Activated CD8-positive, alpha-beta T cell treated with anti-CD3 and anti-CD28 coated beads, Interleukin-2, amount 10 ng/mL, durations not matched to agents 7 days and 5 days (primary cell): ENCODE measurements around the gene MAB21L4. TPM values are rescaled to one million over a fixed set of nuclear protein-coding genes. Genes with fewer than 3 reads are reported as not detected.

Source experiments
- ATAC-seq: fragments of 150-1000 bp; cut with Tn5 transposase; one replicate; pipeline ENCODE4 v1.10.0; 2021; ENCODE audit warnings: moderate library complexity
- CTCF ChIA-PET: fragments of 350-600 bp; sonication (Branson Sonifier 250); formaldehyde crosslinking; loops from one replicate; lab custom pipeline; 2021; ENCODE audit warnings: antibody characterized with exemption; lab: Charles Lee
- POLR2A ChIA-PET: fragments of 350-600 bp; sonication (Branson Sonifier 250); formaldehyde crosslinking; loops from one replicate; lab custom pipeline; 2021; ENCODE audit warnings: antibody characterized with exemption; lab: Charles Lee
- DNase-seq: peaks from one replicate; pipeline ENCODE4 v3.0.0-alpha.2; 2020
- H3K27ac Mint-ChIP-seq: one replicate; pipeline ENCODE4 v1.8.0; 2021; ENCODE audit warnings: mild to moderate bottlenecking, mixed read lengths
- H3K27me3 Mint-ChIP-seq: one replicate; pipeline ENCODE4 v1.8.0; 2021; ENCODE audit warnings: low read depth, mixed read lengths
- H3K36me3 Mint-ChIP-seq: one replicate; pipeline ENCODE4 v1.8.0; 2021; ENCODE audit warnings: low read depth, mixed read lengths
- H3K4me1 Mint-ChIP-seq: one replicate; pipeline ENCODE4 v1.8.0; 2021; ENCODE audit warnings: low read depth, mixed read lengths
- H3K4me3 Mint-ChIP-seq: one replicate; pipeline ENCODE4 v1.8.0; 2021; ENCODE audit warnings: mild to moderate bottlenecking, mixed read lengths
- H3K9me3 Mint-ChIP-seq: one replicate; pipeline ENCODE4 v1.8.0; 2022; ENCODE audit warnings: mixed read lengths; ENCODE audit not compliant: insufficient read depth
- total RNA-seq, 2 experiments: library from RNA; stranded (reverse); gene quantifications; one replicate each; pipeline ENCODE4 v1.2.3, GENCODE V29; 2021

Gene MAB21L4
- total RNA-seq, 2 experiments from 2014 or later = not detected

- Mint-ChIP-seq H3K4me3 (no peak overlapping the region), H3K36me3 (no peaks in the 10 kb centered on the region), H3K9me3 (no peaks in the 10 kb centered on the region), H3K27me3 (peaks cover 5% of the 10 kb centered on the region), H3K27ac (no peak overlapping the region), H3K4me1 (no peaks in the 10 kb centered on the region)
- ChIA-PET POLR2A (no interaction called here), CTCF (interaction anchor here (0.7 to 1.3 kb wide), 7 partner anchors 9 to 388 kb away, joined by 3 to 4 read pairs (median 3); partner anchors contain the start of gene CROCC2)
- DNase-seq (no peak), ATAC-seq (no peak)
These were observed 18.9 kb upstream of the MAB21L4 start for GRCh38 chr2:240914645-240915525.

DNA sequence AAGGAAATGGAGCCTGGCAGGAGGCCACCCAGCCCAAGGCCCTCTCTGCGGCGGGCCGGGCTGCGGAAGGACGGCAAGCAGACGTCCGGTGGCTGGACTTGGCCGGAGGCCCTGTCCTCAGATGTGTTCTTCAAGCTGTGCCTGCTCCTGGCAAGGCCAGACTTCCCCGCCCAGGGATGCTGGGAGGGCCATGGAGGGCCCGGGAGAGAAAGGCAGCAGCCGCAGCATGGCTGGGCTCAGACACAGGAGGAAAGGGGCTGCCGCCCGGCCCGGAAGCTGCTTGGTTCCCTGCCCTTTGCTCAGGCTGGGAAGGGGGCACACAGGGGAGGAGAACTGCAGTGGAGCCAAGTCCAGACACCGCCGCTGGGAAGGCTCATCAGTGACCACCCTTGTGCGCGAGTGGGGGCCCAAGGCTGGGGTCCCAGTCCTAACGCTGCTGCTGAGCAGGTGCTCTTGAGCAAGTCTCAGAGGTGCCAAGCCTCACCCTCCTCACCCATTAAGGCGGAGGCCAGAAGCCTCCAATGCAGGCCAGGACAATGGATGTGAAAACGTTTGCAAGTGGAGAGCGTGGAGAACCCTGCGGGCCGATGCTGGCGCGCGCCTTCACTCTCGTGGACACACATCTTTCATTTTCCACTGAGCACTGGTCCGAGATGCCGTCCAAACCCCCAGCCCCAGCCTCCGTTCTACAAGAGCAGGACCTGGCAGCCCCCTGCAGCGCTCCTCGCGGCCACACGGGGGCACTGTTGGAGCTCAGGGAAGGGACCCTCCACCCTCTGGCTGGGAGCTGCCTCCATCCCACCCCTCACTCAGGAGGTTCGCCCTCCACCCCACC lies 18.1 kb upstream of the MAB21L4 start:
- H3K36me3 Mint-ChIP-seq = no peaks in the 10 kb centered on the region
- ChIA-PET CTCF (interaction anchor here (0.7 to 1.3 kb wide), 7 partner anchors 8 to 389 kb away, joined by 3 to 4 read pairs (median 3); partner anchors contain the start of gene CROCC2), POLR2A (no interaction called here)
- no peak overlapping the region for H3K4me3 Mint-ChIP-seq
- H3K27ac Mint-ChIP-seq = no peak overlapping the region
- H3K27me3 Mint-ChIP-seq = peaks cover 5% of the 10 kb centered on the region
- H3K4me1 Mint-ChIP-seq = no peaks in the 10 kb centered on the region
- peak; percentile 63 for DNase-seq
- no peaks in the 10 kb centered on the region for H3K9me3 Mint-ChIP-seq
- no peak for ATAC-seq

DNA sequence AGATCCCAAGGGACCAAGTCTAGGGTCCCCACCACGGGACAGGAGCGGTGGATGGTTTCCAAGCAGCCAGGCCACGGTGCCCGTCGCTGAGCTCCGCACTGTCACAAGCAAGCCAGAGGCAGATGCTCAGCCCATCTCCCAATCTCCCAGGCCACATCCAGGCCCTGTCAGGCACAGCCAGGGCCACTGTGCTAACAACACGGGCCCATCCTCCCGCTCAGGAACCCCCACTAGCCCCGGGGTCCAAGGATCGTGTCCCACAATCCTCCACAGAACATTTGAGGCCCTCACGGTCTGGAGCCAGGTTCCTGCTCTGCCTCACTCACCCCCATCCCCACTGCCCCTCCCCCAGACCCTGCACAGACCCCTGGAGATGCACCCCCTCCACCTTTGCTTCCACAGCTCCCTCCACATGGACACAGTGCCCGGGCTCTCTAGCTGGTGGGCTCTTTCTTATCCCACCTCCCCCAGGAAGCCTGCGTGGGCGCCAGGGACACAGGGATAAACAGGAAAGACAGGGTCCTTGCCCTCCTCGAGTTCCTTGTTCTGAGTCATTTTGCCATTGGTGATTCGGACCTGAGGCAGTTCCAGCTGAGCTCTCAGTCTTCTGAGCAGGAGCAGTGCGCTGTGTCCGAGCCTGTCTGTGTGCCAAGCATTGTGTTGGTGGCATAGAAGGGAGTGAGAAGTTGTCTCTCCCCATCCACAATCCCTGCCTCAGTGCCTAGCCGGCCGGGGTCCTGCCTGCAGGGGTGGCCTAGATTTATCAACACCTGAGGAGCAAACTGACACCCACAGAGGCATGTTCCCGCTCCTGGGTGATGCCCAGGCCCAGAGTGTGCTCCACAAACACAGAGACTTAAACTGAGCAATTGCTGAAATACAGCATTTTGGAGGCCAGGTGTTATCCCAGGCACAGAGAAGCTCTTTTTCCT lies 17.2 kb upstream of the MAB21L4 start:
- no peak for ATAC-seq
- ChIA-PET POLR2A (no interaction called here), CTCF (no interaction called here)
- H3K36me3 Mint-ChIP-seq = no peaks in the 10 kb centered on the region
- no peak for DNase-seq
- H3K27me3 Mint-ChIP-seq = peaks cover 5% of the 10 kb centered on the region
- H3K4me3 Mint-ChIP-seq = no peak overlapping the region
- H3K27ac Mint-ChIP-seq = no peak overlapping the region
- no peaks in the 10 kb centered on the region for H3K9me3 Mint-ChIP-seq
- no peaks in the 10 kb centered on the region for H3K4me1 Mint-ChIP-seq

- H3K27me3 Mint-ChIP-seq = peaks cover 5% of the 10 kb centered on the region
- ChIA-PET POLR2A (no interaction called here), CTCF (no interaction called here)
- H3K4me3 Mint-ChIP-seq = no peak overlapping the region
- no peak for DNase-seq
- no peak overlapping the region for H3K27ac Mint-ChIP-seq
- no peaks in the 10 kb centered on the region for H3K4me1 Mint-ChIP-seq
- H3K36me3 Mint-ChIP-seq = no peaks in the 10 kb centered on the region
- no peaks in the 10 kb centered on the region for H3K9me3 Mint-ChIP-seq
- no peak for ATAC-seq
These were observed 15.8 kb upstream of the MAB21L4 start for GRCh38 chr2:240911641-240912265.

DNA sequence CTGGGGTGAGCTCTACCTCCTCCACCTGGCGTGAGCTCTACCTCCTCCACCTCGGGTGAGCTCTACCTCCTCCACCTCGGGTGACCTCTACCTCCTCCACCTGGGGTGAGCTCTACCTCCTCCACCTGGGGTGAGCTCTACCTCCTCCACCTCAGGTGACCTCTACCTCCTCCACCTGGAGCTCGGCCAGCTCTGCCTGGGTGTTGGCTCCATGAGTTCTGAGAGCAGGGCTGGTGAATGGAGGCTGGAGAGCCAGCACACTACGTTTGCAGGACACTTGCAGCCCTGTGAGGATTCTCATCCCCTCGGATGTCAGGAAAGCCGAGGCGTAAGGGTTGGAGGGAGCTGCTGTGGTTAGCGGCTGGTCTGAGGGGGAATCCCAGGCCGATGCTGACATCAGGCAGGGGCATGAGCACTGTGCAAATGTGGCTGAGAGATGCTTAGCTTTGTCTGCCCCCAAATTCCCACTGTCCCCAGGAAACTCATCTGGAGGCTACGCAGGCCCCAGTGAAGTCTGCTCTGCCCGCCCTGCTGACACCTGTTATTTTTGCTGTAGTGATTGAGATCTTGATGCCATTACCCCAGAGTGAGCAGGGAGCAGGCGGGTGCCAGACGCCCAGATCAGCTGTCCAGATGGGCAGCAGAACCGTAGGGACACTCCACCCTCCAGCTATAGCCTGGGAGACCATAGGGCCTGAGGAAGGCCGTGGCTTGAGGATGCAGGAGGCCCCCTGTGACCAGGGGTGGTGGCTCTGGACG lies 13.4 kb upstream of the MAB21L4 start:
- H3K4me1 Mint-ChIP-seq = no peaks in the 10 kb centered on the region
- H3K9me3 Mint-ChIP-seq = no peaks in the 10 kb centered on the region
- H3K4me3 Mint-ChIP-seq = no peak overlapping the region
- POLR2A ChIA-PET = no interaction called here
- H3K27me3 Mint-ChIP-seq = peaks cover 2% of the 10 kb centered on the region
- DNase-seq = no peak
- ATAC-seq = no peak
- CTCF ChIA-PET = no interaction called here
- H3K27ac Mint-ChIP-seq = no peak overlapping the region
- no peaks in the 10 kb centered on the region for H3K36me3 Mint-ChIP-seq

GRCh38 chr2:240906911-240907590 lies 11.1 kb upstream of the MAB21L4 start:
- Mint-ChIP-seq H3K9me3 (no peaks in the 10 kb centered on the region), H3K36me3 (no peaks in the 10 kb centered on the region), H3K4me3 (no peak overlapping the region), H3K4me1 (no peaks in the 10 kb centered on the region), H3K27ac (no peak overlapping the region), H3K27me3 (peaks cover 2% of the 10 kb centered on the region)
- no peak for DNase-seq
- ATAC-seq = no peak
- ChIA-PET POLR2A (no interaction called here), CTCF (no interaction called here)

DNA sequence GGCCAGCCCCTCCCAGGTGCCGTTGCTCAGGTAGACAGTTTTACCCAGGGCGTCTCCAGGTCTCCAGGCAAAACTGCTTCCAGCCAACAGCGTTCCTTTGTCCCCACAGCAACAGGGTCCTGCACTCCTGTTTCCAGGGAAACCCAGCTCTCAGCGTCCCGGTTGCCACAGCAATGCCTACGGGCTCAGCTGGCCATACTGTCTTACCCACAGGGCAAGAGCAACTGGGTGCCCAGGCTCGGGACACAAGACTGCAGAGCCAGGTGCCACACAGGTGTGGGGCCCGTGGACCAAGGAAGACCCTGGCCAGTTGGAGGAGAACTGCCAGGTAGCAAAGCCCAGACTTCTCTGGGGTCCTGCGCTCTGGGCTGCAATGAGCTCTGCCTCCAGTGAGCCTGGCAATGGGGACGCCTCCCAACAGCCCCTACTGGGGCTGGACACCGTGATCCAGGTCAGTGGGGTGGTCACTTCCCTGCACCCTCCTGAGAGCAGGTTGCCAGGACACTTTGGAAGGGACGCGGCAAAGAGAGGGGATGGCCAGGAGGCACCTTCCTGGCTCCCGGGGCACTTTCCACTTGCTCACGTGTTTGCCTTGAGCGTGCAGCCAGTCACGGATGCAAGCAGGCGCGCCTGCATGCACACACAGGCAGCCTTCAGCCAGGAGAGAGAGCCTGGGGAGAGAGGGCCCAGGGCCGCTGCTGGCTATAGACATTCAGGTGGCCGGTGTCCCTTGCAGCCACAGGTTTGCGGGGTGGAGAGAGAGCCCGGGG lies 10.4 kb upstream of the MAB21L4 start, which contains the start of gene CROCC2:
Gene CROCC2, plus strand, starts transcription at position 196 of the 770 bp plus-strand sequence. Its CDS starts 178 bp downstream, at position 374.
- POLR2A ChIA-PET = no interaction called here
- H3K27ac Mint-ChIP-seq = no peak within 1 kb of the TSS

GRCh38 chr2:240905176-240905781 lies 9.3 kb upstream of the MAB21L4 start:
- no peak overlapping the region for H3K27ac Mint-ChIP-seq
- no peaks in the 10 kb centered on the region for H3K9me3 Mint-ChIP-seq
- ChIA-PET CTCF (interaction anchor here (1.0 kb wide), 1 partner anchor 9 kb away, joined by 3 read pairs; no protein-coding TSS in a partner anchor), POLR2A (no interaction called here)
- no peaks in the 10 kb centered on the region for H3K36me3 Mint-ChIP-seq
- DNase-seq = no peak
- ATAC-seq = no peak
- no peaks in the 10 kb centered on the region for H3K4me1 Mint-ChIP-seq
- H3K4me3 Mint-ChIP-seq = no peak overlapping the region
- H3K27me3 Mint-ChIP-seq = no peaks in the 10 kb centered on the region

More for the DNA sequence above, 10.4 kb upstream of the MAB21L4 start, which contains the start of gene CROCC2:
- CTCF ChIA-PET = interaction anchor here (1.0 kb wide), 1 partner anchor 8 kb away, joined by 3 read pairs; no protein-coding TSS in a partner anchor
- Mint-ChIP-seq H3K9me3 (no peaks in the 10 kb centered on the region), H3K4me3 (no peak within 1 kb of the TSS), H3K36me3 (no peaks in the 10 kb centered on the region), H3K4me1 (no peaks in the 10 kb centered on the region), H3K27me3 (no peaks in the 10 kb centered on the region)
- no peak for ATAC-seq
- no peak for DNase-seq
